ENCODE results near the gene ADGRL3.
"Not testable (repeated sequence)": the region's sequence is repeated elsewhere in the genome, so short reads cannot be mapped to it uniquely, and the experiment has no call there.

Gene ADGRL3

DNA sequence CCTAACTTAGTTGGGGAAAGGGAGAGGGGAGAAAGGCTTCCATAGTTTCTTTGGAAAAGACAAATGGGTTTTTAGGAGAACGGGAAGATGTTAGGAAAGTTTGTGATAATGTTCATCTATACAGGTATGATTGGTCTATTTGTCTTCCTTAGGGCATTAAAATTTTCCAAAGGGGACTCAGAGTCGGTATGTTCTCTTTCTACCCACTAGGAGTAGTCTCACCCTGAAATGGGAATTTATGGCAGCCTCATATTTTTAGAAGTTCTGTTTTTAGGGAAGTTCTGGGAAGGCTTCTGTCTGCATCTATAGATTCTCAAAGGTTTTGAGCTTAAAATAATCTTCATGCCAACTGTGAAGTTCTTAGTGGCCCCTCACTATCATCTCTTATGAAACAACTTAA is 637.3 kb downstream of the ADGRL3 start:
- Histone ChIP-seq H3K27me3 (ENCODE audit: control insufficient read depth in 1 of 2, insufficient read depth in 2 of 2, low read length in 2 of 2) (no peaks in the 10 kb centered on the region), H3K27ac (ENCODE audit: low read depth, low read length) (no peak overlapping the region), H3K9ac (ENCODE audit: low read length) (no peak overlapping the region), H3K9me3 (ENCODE audit: low read length) (no peaks in the 10 kb centered on the region), H3K4me1 (ENCODE audit: insufficient read depth, low read length) (no peaks in the 10 kb centered on the region), H3K4me3 (ENCODE audit: low read depth in 1 of 2, low read length in 2 of 2) (no peak overlapping the region), H3K36me3 (ENCODE audit: insufficient read depth, low read length) (no peaks in the 10 kb centered on the region)

DNA sequence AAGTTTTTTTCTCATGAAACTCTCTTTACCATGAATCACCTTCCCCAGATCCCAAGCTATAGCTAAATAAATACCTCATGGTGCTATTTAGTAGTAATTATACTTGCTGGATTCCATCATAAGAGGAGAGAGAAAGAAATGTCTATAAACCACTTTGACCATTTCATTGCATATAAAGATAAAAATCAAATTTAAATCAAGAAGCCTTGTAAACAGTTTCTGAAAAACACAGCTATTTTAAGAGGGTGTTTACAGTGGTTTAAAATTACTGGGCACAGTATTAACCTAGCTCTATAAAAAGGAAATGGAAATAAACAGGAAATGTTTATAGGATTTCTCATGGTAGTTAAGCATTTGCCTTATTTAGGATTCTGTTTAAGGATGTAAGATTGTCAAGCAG is 637.9 kb downstream of the ADGRL3 start:
- no peak overlapping the region for H3K4me3 ChIP-seq (ENCODE audit: low read depth in 1 of 2, low read length in 2 of 2)

DNA sequence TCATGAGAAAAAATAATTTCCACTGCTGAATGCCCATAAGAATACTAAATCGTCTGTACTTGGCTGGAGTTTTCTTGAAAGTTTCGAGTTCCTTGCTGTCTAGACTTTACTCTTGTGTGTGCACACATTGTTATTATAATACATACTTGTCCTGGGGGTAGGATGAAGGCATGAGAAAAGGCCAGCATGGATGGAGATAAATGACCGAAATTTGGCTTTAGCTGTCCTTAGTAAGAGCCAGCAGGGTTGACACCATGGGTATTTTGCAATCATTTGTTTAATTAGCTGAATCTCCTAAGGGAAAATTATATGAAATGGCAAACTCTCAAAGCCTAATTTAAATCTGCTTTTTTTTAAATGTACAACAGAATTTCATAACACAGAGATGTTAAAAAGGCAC is 641.6 kb downstream of the ADGRL3 start:
- Histone ChIP-seq H3K27me3 (ENCODE audit: control insufficient read depth in 1 of 2, insufficient read depth in 2 of 2, low read length in 2 of 2) (no peaks in the 10 kb centered on the region), H3K27ac (ENCODE audit: low read depth, low read length) (no peak overlapping the region), H3K36me3 (ENCODE audit: insufficient read depth, low read length) (no peaks in the 10 kb centered on the region), H3K9ac (ENCODE audit: low read length) (no peak overlapping the region), H3K4me3 (ENCODE audit: low read depth in 1 of 2, low read length in 2 of 2) (no peak overlapping the region), H3K4me1 (ENCODE audit: insufficient read depth, low read length) (no peaks in the 10 kb centered on the region), H3K9me3 (ENCODE audit: low read length) (no peaks in the 10 kb centered on the region)

More for the DNA sequence above, 637.9 kb downstream of the ADGRL3 start:
- no peak overlapping the region for H3K9ac ChIP-seq (ENCODE audit: low read length)
- no peaks in the 10 kb centered on the region for H3K27me3 ChIP-seq (ENCODE audit: control insufficient read depth in 1 of 2, insufficient read depth in 2 of 2, low read length in 2 of 2)
- H3K9me3 ChIP-seq (ENCODE audit: low read length), result no peaks in the 10 kb centered on the region
- H3K4me1 ChIP-seq (ENCODE audit: insufficient read depth, low read length), result no peaks in the 10 kb centered on the region
- no peaks in the 10 kb centered on the region for H3K36me3 ChIP-seq (ENCODE audit: insufficient read depth, low read length)
- H3K27ac ChIP-seq (ENCODE audit: low read depth, low read length), result no peak overlapping the region

DNA sequence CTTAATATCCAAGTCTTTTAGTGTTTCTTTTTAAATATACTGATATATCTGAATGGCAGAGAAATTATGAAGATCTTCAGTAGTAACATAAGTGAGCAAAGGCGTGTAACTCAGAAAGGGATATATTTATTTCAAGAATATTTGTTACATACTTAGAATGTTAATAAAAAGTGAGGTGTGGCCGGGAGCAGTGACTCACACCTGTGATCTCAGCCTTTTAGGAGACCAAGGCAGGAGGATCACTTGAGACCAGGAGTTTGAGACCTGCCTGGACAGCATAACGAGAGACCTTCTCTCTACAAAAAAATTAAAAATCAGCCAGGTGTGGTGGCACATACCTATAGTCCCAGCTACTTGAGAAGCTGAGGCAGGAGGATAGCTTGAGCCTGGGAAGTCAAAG is 651.0 kb downstream of the ADGRL3 start:
- H3K27ac ChIP-seq (ENCODE audit: low read depth, low read length), result no peak overlapping the region
- H3K9ac ChIP-seq (ENCODE audit: low read length), result no peak overlapping the region
- H3K9me3 ChIP-seq (ENCODE audit: low read length), result no peaks in the 10 kb centered on the region
- H3K27me3 ChIP-seq (ENCODE audit: control insufficient read depth in 1 of 2, insufficient read depth in 2 of 2, low read length in 2 of 2), result no peaks in the 10 kb centered on the region
- H3K36me3 ChIP-seq (ENCODE audit: insufficient read depth, low read length), result no peaks in the 10 kb centered on the region
- H3K4me1 ChIP-seq (ENCODE audit: insufficient read depth, low read length), result no peaks in the 10 kb centered on the region
- no peak overlapping the region for H3K4me3 ChIP-seq (ENCODE audit: low read depth in 1 of 2, low read length in 2 of 2)

DNA sequence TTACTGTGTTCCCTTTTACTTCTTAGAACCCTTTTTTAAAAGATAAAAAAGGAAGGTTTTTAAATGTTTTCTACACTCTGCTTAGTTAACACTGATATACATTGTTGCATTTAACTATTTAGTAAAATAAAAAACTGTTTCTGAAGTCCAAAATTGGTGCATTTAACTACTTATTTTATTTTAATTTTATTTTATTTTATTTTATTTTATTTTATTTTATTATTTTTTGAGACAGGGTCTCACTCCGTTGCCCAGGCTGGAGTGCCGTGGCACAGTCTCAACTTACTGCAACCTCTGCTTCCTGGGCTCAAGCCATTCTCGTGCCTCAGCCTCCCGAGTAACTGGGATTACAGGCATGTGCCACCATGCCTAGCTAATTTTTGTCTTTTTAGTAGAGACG is 652.0 kb downstream of the ADGRL3 start:
- not testable (repeated sequence) for H3K9me3 ChIP-seq (ENCODE audit: low read length); H3K27ac ChIP-seq (ENCODE audit: low read depth, low read length); H3K9ac ChIP-seq (ENCODE audit: low read length); H3K4me1 ChIP-seq (ENCODE audit: insufficient read depth, low read length); H3K36me3 ChIP-seq (ENCODE audit: insufficient read depth, low read length); H3K27me3 ChIP-seq (ENCODE audit: control insufficient read depth in 1 of 2, insufficient read depth in 2 of 2, low read length in 2 of 2); H3K4me3 ChIP-seq (ENCODE audit: low read depth in 1 of 2, low read length in 2 of 2)

GRCh38 chr4:61853041-61853440 is 652.9 kb downstream of the ADGRL3 start:
- H3K27me3 ChIP-seq (ENCODE audit: control insufficient read depth in 1 of 2, insufficient read depth in 2 of 2, low read length in 2 of 2), result no peaks in the 10 kb centered on the region
- H3K9ac ChIP-seq (ENCODE audit: low read length), result no peak overlapping the region
- no peaks in the 10 kb centered on the region for H3K9me3 ChIP-seq (ENCODE audit: low read length)
- H3K4me1 ChIP-seq (ENCODE audit: insufficient read depth, low read length), result no peaks in the 10 kb centered on the region
- H3K27ac ChIP-seq (ENCODE audit: low read depth, low read length), result no peak overlapping the region
- no peaks in the 10 kb centered on the region for H3K36me3 ChIP-seq (ENCODE audit: insufficient read depth, low read length)
- H3K4me3 ChIP-seq (ENCODE audit: low read depth in 1 of 2, low read length in 2 of 2), result no peak overlapping the region

GRCh38 chr4:61860376-61860775 is 660.2 kb downstream of the ADGRL3 start:
- Histone ChIP-seq H3K36me3 (ENCODE audit: insufficient read depth, low read length) (no peaks in the 10 kb centered on the region), H3K9me3 (ENCODE audit: low read length) (no peaks in the 10 kb centered on the region), H3K27me3 (ENCODE audit: control insufficient read depth in 1 of 2, insufficient read depth in 2 of 2, low read length in 2 of 2) (no peaks in the 10 kb centered on the region), H3K27ac (ENCODE audit: low read depth, low read length) (no peak overlapping the region), H3K4me1 (ENCODE audit: insufficient read depth, low read length) (no peaks in the 10 kb centered on the region), H3K4me3 (ENCODE audit: low read depth in 1 of 2, low read length in 2 of 2) (no peak overlapping the region), H3K9ac (ENCODE audit: low read length) (no peak overlapping the region)

DNA sequence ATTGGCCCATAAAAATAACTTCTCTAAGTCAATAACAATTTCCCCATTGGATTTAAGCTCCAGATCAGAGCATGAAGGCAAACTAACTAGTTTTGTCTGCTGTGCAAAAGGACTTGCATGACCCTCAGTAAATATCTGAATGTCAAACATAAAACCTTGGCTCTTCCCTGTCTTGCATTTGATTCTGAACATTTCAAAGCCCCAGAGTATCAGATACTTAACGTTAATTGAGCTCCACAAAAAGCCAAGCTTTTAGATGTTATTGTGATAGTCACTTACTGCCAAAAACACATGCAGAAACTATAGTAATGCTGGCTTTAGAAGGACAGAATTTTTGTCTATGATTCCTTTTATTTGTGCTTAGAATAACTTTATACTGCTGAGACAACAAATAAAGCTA is 664.2 kb downstream of the ADGRL3 start:
- Histone ChIP-seq H3K4me1 (ENCODE audit: insufficient read depth, low read length) (no peaks in the 10 kb centered on the region), H3K27me3 (ENCODE audit: control insufficient read depth in 1 of 2, insufficient read depth in 2 of 2, low read length in 2 of 2) (no peaks in the 10 kb centered on the region), H3K9me3 (ENCODE audit: low read length) (no peaks in the 10 kb centered on the region), H3K4me3 (ENCODE audit: low read depth in 1 of 2, low read length in 2 of 2) (no peak overlapping the region), H3K36me3 (ENCODE audit: insufficient read depth, low read length) (no peaks in the 10 kb centered on the region), H3K9ac (ENCODE audit: low read length) (no peak overlapping the region), H3K27ac (ENCODE audit: low read depth, low read length) (no peak overlapping the region)

DNA sequence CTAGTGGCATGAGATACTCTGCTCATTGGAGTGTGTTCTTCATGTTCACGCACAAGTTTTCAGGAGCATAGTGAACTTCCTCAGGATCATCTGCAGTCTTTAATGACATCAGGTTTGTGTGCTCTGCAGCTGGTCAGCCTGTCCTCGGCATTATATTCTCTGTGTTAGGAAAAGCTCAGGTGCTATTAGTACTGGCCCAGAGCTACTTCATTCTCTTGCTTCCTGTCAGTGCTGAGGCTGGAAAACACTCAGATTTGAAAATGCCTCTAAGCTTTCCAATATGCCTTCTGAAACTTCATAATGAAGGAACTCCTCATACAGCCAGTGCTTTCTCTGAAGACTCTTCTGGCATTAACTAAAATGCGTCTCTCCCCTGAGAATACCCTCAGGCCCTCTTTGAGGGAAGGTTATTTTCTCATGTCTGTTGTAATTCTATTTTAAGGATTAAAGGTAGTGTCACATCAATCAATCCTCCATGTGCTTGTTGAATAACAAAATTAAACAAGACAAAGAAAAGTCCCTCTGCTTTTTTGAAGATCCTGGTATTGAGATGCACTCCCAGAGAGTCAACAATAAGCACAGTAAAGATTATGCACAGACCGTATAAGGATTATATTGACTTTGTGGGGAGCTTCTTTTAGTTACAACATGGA is 666.4 kb downstream of the ADGRL3 start:
- Histone ChIP-seq H3K4me1 (ENCODE audit: insufficient read depth, low read length) (no peaks in the 10 kb centered on the region), H3K9ac (ENCODE audit: low read length) (no peak overlapping the region), H3K27ac (ENCODE audit: low read depth, low read length) (no peak overlapping the region), H3K4me3 (ENCODE audit: low read depth in 1 of 2, low read length in 2 of 2) (no peak overlapping the region), H3K27me3 (ENCODE audit: control insufficient read depth in 1 of 2, insufficient read depth in 2 of 2, low read length in 2 of 2) (no peaks in the 10 kb centered on the region), H3K36me3 (ENCODE audit: insufficient read depth, low read length) (no peaks in the 10 kb centered on the region), H3K9me3 (ENCODE audit: low read length) (no peaks in the 10 kb centered on the region)

GRCh38 chr4:61872983-61873382 is 672.9 kb downstream of the ADGRL3 start:
- no peak overlapping the region for H3K27ac ChIP-seq (ENCODE audit: low read depth, low read length)
- no peaks in the 10 kb centered on the region for H3K4me1 ChIP-seq (ENCODE audit: insufficient read depth, low read length)
- no peaks in the 10 kb centered on the region for H3K27me3 ChIP-seq (ENCODE audit: control insufficient read depth in 1 of 2, insufficient read depth in 2 of 2, low read length in 2 of 2)
- no peak overlapping the region for H3K4me3 ChIP-seq (ENCODE audit: low read depth in 1 of 2, low read length in 2 of 2)
- H3K9me3 ChIP-seq (ENCODE audit: low read length), result no peaks in the 10 kb centered on the region
- H3K36me3 ChIP-seq (ENCODE audit: insufficient read depth, low read length), result no peaks in the 10 kb centered on the region
- no peak overlapping the region for H3K9ac ChIP-seq (ENCODE audit: low read length)

GRCh38 chr4:61877266-61877665 is 677.1 kb downstream of the ADGRL3 start:
- no peaks in the 10 kb centered on the region for H3K36me3 ChIP-seq (ENCODE audit: insufficient read depth, low read length)
- no peaks in the 10 kb centered on the region for H3K9me3 ChIP-seq (ENCODE audit: low read length)
- no peaks in the 10 kb centered on the region for H3K4me1 ChIP-seq (ENCODE audit: insufficient read depth, low read length)
- H3K9ac ChIP-seq (ENCODE audit: low read length), result no peak overlapping the region
- H3K27ac ChIP-seq (ENCODE audit: low read depth, low read length), result no peak overlapping the region
- no peaks in the 10 kb centered on the region for H3K27me3 ChIP-seq (ENCODE audit: control insufficient read depth in 1 of 2, insufficient read depth in 2 of 2, low read length in 2 of 2)
- no peak overlapping the region for H3K4me3 ChIP-seq (ENCODE audit: low read depth in 1 of 2, low read length in 2 of 2)

GRCh38 chr4:61877893-61878292 is 677.8 kb downstream of the ADGRL3 start:
- no peak overlapping the region for H3K4me3 ChIP-seq (ENCODE audit: low read depth in 1 of 2, low read length in 2 of 2)
- H3K9me3 ChIP-seq (ENCODE audit: low read length), result no peaks in the 10 kb centered on the region
- no peak overlapping the region for H3K9ac ChIP-seq (ENCODE audit: low read length)
- H3K27me3 ChIP-seq (ENCODE audit: control insufficient read depth in 1 of 2, insufficient read depth in 2 of 2, low read length in 2 of 2), result no peaks in the 10 kb centered on the region
- no peaks in the 10 kb centered on the region for H3K36me3 ChIP-seq (ENCODE audit: insufficient read depth, low read length)
- H3K4me1 ChIP-seq (ENCODE audit: insufficient read depth, low read length), result no peaks in the 10 kb centered on the region
- no peak overlapping the region for H3K27ac ChIP-seq (ENCODE audit: low read depth, low read length)

Data from muscle layer of colon (tissue), 2 donors.